GM12801 (cell line): ENCODE measurements around the gene KCNG3.

ENCODE experiments used
- CTCF ChIP-seq: IDR thresholded peaks from one replicate; pipeline ENCODE4 v1.5.1; 2011; ENCODE audit warnings: control low read depth; ENCODE audit not compliant: insufficient read length; ENCODE audit errors: extremely low read depth

The KCNG3 gene

GRCh38 chr2:42495611-42496010, 1.8 kb upstream of the KCNG3 start:
- no peak for TF ChIP-seq CTCF

GRCh38 chr2:42495234-42495581, 1.4 kb upstream of the KCNG3 start:
- TF ChIP-seq CTCF: no peak

- TF ChIP-seq CTCF: peak; percentile 62
Observed at GRCh38 chr2:42494355-42495233, 812 bp upstream of the KCNG3 start.

- no peak for TF ChIP-seq CTCF
Observed at GRCh38 chr2:42492691-42493467, 903 bp downstream of the KCNG3 start.

GRCh38 chr2:42488297-42488696, 5.5 kb downstream of the KCNG3 start:
- TF ChIP-seq CTCF: no peak

GRCh38 chr2:42486145-42486906, 7.5 kb downstream of the KCNG3 start:
- no peak for TF ChIP-seq CTCF

- TF ChIP-seq CTCF: no peak
Observed at GRCh38 chr2:42480402-42480801, 13.4 kb downstream of the KCNG3 start.
